22Rv1 (cell line): ENCODE results near the gene HTR7.
"Not testable (repeated sequence)": the region's sequence is repeated elsewhere in the genome, so short reads cannot be mapped to it uniquely, and the experiment has no call there.

Source experiments
- ZFX ChIP-seq: fragments of 450-650 bp; IDR thresholded peaks from 2 replicates; pipeline ENCODE4 v1.6.1; 2017; ENCODE audit warnings: antibody characterized with exemption, borderline replicate concordance
- TF ChIP-seq, protein P1 (sequence below): fragments of 450-650 bp; IDR thresholded peaks from 2 replicates; pipeline ENCODE4 v1.5.1; 2017; ENCODE audit warnings: mild to moderate bottlenecking

- TF ChIP-seq, protein P1, sequence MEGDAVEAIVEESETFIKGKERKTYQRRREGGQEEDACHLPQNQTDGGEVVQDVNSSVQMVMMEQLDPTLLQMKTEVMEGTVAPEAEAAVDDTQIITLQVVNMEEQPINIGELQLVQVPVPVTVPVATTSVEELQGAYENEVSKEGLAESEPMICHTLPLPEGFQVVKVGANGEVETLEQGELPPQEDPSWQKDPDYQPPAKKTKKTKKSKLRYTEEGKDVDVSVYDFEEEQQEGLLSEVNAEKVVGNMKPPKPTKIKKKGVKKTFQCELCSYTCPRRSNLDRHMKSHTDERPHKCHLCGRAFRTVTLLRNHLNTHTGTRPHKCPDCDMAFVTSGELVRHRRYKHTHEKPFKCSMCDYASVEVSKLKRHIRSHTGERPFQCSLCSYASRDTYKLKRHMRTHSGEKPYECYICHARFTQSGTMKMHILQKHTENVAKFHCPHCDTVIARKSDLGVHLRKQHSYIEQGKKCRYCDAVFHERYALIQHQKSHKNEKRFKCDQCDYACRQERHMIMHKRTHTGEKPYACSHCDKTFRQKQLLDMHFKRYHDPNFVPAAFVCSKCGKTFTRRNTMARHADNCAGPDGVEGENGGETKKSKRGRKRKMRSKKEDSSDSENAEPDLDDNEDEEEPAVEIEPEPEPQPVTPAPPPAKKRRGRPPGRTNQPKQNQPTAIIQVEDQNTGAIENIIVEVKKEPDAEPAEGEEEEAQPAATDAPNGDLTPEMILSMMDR, result not testable (repeated sequence)
- not testable (repeated sequence) for TF ChIP-seq ZFX
Measured at GRCh38 chr10:90896916-90897315, 39.1 kb upstream of the HTR7 start.
